Ammon's horn (tissue), 1 donor: ENCODE data around the gene TNXB.
"Not testable (repeated sequence)": the region's sequence is repeated elsewhere in the genome, so short reads cannot be mapped to it uniquely, and the experiment has no call there.

Experiments
- DNase-seq: peaks from one replicate; pipeline ENCODE4 v3.0.0-alpha.2; 2016; ENCODE audit warnings: low spot score

TNXB gene

GRCh38 chr6:32064706-32065105 lies 44.4 kb downstream of the TNXB start:
- DNase-seq = no peak

- DNase-seq = no peak
These were observed 48.0 kb downstream of the TNXB start for GRCh38 chr6:32060966-32061655.

- DNase-seq = no peak
These were observed 50.6 kb downstream of the TNXB start for GRCh38 chr6:32058511-32058963.

- DNase-seq = no peak
These were observed 51.2 kb downstream of the TNXB start for GRCh38 chr6:32057966-32058365.

- DNase-seq = no peak
These were observed 52.9 kb downstream of the TNXB start for GRCh38 chr6:32056254-32056653.

- DNase-seq = not testable (repeated sequence)
These were observed 53.4 kb downstream of the TNXB start for GRCh38 chr6:32055756-32056155.

GRCh38 chr6:32053314-32053713 lies 55.8 kb downstream of the TNXB start:
- DNase-seq = not testable (repeated sequence)

GRCh38 chr6:32052626-32053025 lies 56.5 kb downstream of the TNXB start:
- DNase-seq = not testable (repeated sequence)

- no peak for DNase-seq
These were observed 58.6 kb downstream of the TNXB start for GRCh38 chr6:32050562-32050961.

GRCh38 chr6:32049736-32050135 lies 59.4 kb downstream of the TNXB start:
- DNase-seq = not testable (repeated sequence)

GRCh38 chr6:32049149-32049548 lies 60.0 kb downstream of the TNXB start:
- not testable (repeated sequence) for DNase-seq

- peak; percentile 69 for DNase-seq
These were observed 61.0 kb downstream of the TNXB start for GRCh38 chr6:32047855-32048766.

- no peak for DNase-seq
These were observed 61.6 kb downstream of the TNXB start for GRCh38 chr6:32047539-32047854.

GRCh38 chr6:32047084-32047478 lies 62.1 kb downstream of the TNXB start:
- no peak for DNase-seq

GRCh38 chr6:32046450-32047083 lies 62.6 kb downstream of the TNXB start:
- DNase-seq = peak; percentile 30

GRCh38 chr6:32045811-32046449 lies 63.2 kb downstream of the TNXB start:
- no peak for DNase-seq

- DNase-seq = not testable (repeated sequence)
These were observed 64.2 kb downstream of the TNXB start for GRCh38 chr6:32044916-32045315.

- not testable (repeated sequence) for DNase-seq
These were observed 65.4 kb downstream of the TNXB start for GRCh38 chr6:32043589-32044380.

- not testable (repeated sequence) for DNase-seq
These were observed 66.9 kb downstream of the TNXB start for GRCh38 chr6:32042276-32042675.

- not testable (repeated sequence) for DNase-seq
These were observed 67.8 kb downstream of the TNXB start for GRCh38 chr6:32041385-32041784.

GRCh38 chr6:32041050-32041321 lies 68.2 kb downstream of the TNXB start:
- DNase-seq = not testable (repeated sequence)
